T-cell (primary cell): ENCODE data around the gene SLCO3A1. TPM values are rescaled to one million over a fixed set of nuclear protein-coding genes. Genes with fewer than 3 reads are reported as not detected.

Source experiments
- ATAC-seq, 4 experiments: fragments of 200-7000 bp in 3 of 4; fragments of 150-1000 bp in 1 of 4; cut with Tn5 transposase; replicated peaks in 1 of 4; 1 replicate in 3 of 4; 2 replicates in 1 of 4; pipeline ENCODE4 v1.10.0; 2021; ENCODE audit warnings: moderate library complexity in 3 of 4, mild to moderate bottlenecking in 2 of 4, moderate number of reproducible peaks in 1 of 4
- CTCF ChIA-PET, 2 donors: fragments of 300-600 bp; sonication (Branson Sonifier 250); formaldehyde crosslinking; loops; one replicate each; lab custom pipeline; 2022; ENCODE audit warnings: antibody characterized with exemption in 2 of 2; lab: Charles Lee
- POLR2A ChIA-PET, 2 donors: fragments of 300-600 bp; sonication (Branson Sonifier 250); formaldehyde crosslinking; loops; one replicate each; lab custom pipeline; 2022; ENCODE audit warnings: antibody characterized with exemption in 2 of 2; lab: Charles Lee
- DNase-seq, 35 experiments: peaks; one replicate each; pipeline versions ENCODE4 v3.0.0 to v3.0.0-alpha.2; 2013 to 2023
- H3K27ac ChIP-seq: one replicate; pipeline ENCODE4 v1.5.1; 2013; ENCODE audit warnings: low read length
- H3K27me3 ChIP-seq, 2 experiments: replicated peaks in 1 of 2; 1 replicate in 1 of 2; 2 replicates in 1 of 2; pipeline versions ENCODE4 v1.6.1 to v1.7.0; 2013; ENCODE audit warnings: low read length in 1 of 2, mixed read lengths in 1 of 2; ENCODE audit not compliant: control insufficient read depth in 2 of 2, insufficient read depth in 2 of 2; ENCODE audit errors: extremely low read depth in 1 of 2
- H3K36me3 ChIP-seq, 2 donors: 1 replicate in 1 of 2; 2 replicates in 1 of 2; pipeline versions ENCODE4 v1.6.1 to v1.7.0; 2013; ENCODE audit warnings: low read length in 1 of 2; ENCODE audit not compliant: control insufficient read depth in 2 of 2, insufficient read depth in 1 of 2; ENCODE audit errors: extremely low read depth in 1 of 2
- H3K4me1 ChIP-seq, 2 experiments: 1 replicate in 1 of 2; 2 replicates in 1 of 2; pipeline versions ENCODE4 v1.6.1 to v1.7.0; 2013; ENCODE audit warnings: low read length in 2 of 2, mixed read lengths in 1 of 2; ENCODE audit not compliant: insufficient read depth in 2 of 2, control insufficient read depth in 1 of 2; ENCODE audit errors: extremely low read depth in 1 of 2
- H3K4me3 ChIP-seq, 2 donors: 1 replicate in 1 of 2; 2 replicates in 1 of 2; pipeline versions ENCODE4 v1.5.1 to v1.7.0; 2013; ENCODE audit warnings: mild to moderate bottlenecking in 2 of 2, low read length in 1 of 2, moderate library complexity in 1 of 2; ENCODE audit not compliant: control insufficient read depth in 1 of 2; ENCODE audit errors: extremely low read depth in 1 of 2
- H3K9me3 ChIP-seq: 2 replicates; pipeline ENCODE4 v1.7.0; 2013
- H3K27ac Mint-ChIP-seq, 2 donors: one replicate each; pipeline ENCODE4 v1.8.0; 2020 to 2021; ENCODE audit warnings: mild to moderate bottlenecking in 2 of 2, mixed read lengths in 2 of 2
- H3K27me3 Mint-ChIP-seq, 2 donors: one replicate each; pipeline ENCODE4 v1.8.0; 2021 to 2022; ENCODE audit warnings: mixed read lengths in 2 of 2
- H3K36me3 Mint-ChIP-seq: one replicate; pipeline ENCODE4 v1.8.0; 2021; ENCODE audit warnings: mixed read lengths
- H3K4me1 Mint-ChIP-seq, 3 donors: one replicate each; pipeline ENCODE4 v1.8.0; 2020 to 2022; ENCODE audit warnings: mixed read lengths in 3 of 3, mild to moderate bottlenecking in 1 of 3
- H3K4me3 Mint-ChIP-seq, 3 donors: one replicate each; pipeline ENCODE4 v1.8.0; 2020 to 2022; ENCODE audit warnings: mild to moderate bottlenecking in 3 of 3, mixed read lengths in 3 of 3, moderate library complexity in 3 of 3
- H3K9me3 Mint-ChIP-seq, 3 donors: one replicate each; pipeline ENCODE4 v1.8.0; 2020 to 2022; ENCODE audit warnings: mixed read lengths in 3 of 3
- WGBS: methylation state at CpG from one replicate; pipeline ENCODE4 v1.1.5; 2013; ENCODE audit warnings: missing lambda C conversion rate; ENCODE audit not compliant: insufficient coverage; 5-methylcytosine and 5-hydroxymethylcytosine counted together
- total RNA-seq, 35 experiments: library from RNA in 6 of 35; stranded (reverse) in 6 of 35; fragments of 120-200 nt in 1 of 35; gene quantifications; one replicate each; pipeline versions ENCODE4 v1.2.1 to v1.2.4 and lab custom pipeline; 2013 to 2026

The SLCO3A1 gene
- total RNA-seq, 5 donors from 2014 or later (not counting 1 experiment from before 2014, with no cell fraction given), result 26.2 to 52.2 (median 38.7) TPM

GRCh38 chr15:91872356-91873137 is 19.0 kb downstream of the SLCO3A1 start:
- no peak for DNase-seq
- POLR2A ChIA-PET, result no interaction called here
- H3K4me1 Mint-ChIP-seq, result peaks cover 55 to 68% (median 59%) of the 10 kb centered on the region in 3 donors

DNA sequence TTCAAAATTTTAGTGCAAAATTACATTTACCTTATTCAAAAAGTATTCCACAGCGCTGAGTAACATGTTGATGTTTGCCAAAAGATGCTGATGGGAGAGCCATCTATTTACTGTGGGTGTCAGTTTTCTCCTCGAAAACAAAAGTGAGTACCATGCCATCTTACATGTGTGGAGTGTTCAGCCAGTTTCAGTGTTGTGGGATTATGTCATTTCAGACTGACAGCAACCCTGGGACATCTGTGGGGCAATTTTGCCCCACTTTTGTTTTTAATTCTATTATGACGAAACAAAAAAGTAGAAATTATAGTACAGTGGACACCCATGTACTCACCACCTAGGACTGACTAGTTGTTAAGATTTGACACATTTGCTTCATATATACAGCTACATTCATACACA is 19.6 kb downstream of the SLCO3A1 start:
- Histone ChIP-seq H3K27me3 (no peaks in the 10 kb centered on the region), H3K27ac (no peak overlapping the region), H3K9me3 (no peaks in the 10 kb centered on the region), H3K36me3 (peaks cover 0 to 6% of the 10 kb centered on the region in 2 donors), H3K4me1 (peaks cover 4 to 18% of the 10 kb centered on the region in 2 experiments), H3K4me3 (no peak overlapping the region)
- H3K4me1 Mint-ChIP-seq, result peaks cover 51 to 65% (median 53%) of the 10 kb centered on the region in 3 donors
- DNase-seq (no peak), ATAC-seq (no peak)
- H3K27me3 Mint-ChIP-seq, result no peaks in the 10 kb centered on the region
- peaks cover 0 to 10% (median 0%) of the 10 kb centered on the region in 3 donors for H3K9me3 Mint-ChIP-seq
- ChIA-PET POLR2A (no interaction called here), CTCF (no interaction called here)
- H3K36me3 Mint-ChIP-seq, result peaks cover 48% of the 10 kb centered on the region
- 43% methylated on average over 1 of the region's 3 CpGs for WGBS
- H3K4me3 Mint-ChIP-seq, result no peak overlapping the region
- no peak overlapping the region for H3K27ac Mint-ChIP-seq

More at GRCh38 chr15:91872356-91873137, 19.0 kb downstream of the SLCO3A1 start:
- 98% methylated on average over 9 of the region's 15 CpGs for WGBS
- ATAC-seq, result no peak
- no peak overlapping the region for H3K4me3 Mint-ChIP-seq
- peaks cover 0 to 8% (median 0%) of the 10 kb centered on the region in 3 donors for H3K9me3 Mint-ChIP-seq
- H3K27ac ChIP-seq, result no peak overlapping the region
- H3K36me3 Mint-ChIP-seq, result peaks cover 45% of the 10 kb centered on the region
- H3K27ac Mint-ChIP-seq, result no peak overlapping the region
- H3K4me3 ChIP-seq, result no peak overlapping the region
- no peaks in the 10 kb centered on the region for H3K9me3 ChIP-seq
- CTCF ChIA-PET, result no interaction called here
- H3K27me3 ChIP-seq, result no peaks in the 10 kb centered on the region
- H3K27me3 Mint-ChIP-seq, result no peaks in the 10 kb centered on the region
- peaks cover 0 to 6% of the 10 kb centered on the region in 2 donors for H3K36me3 ChIP-seq
- H3K4me1 ChIP-seq, result peaks cover 7 to 24% of the 10 kb centered on the region in 2 experiments

- Mint-ChIP-seq H3K27ac (no peak overlapping the region), H3K9me3 (peaks cover 0 to 10% (median 0%) of the 10 kb centered on the region in 3 donors), H3K36me3 (peaks cover 57% of the 10 kb centered on the region), H3K4me1 (peaks cover 52 to 64% (median 53%) of the 10 kb centered on the region in 3 donors), H3K27me3 (no peaks in the 10 kb centered on the region), H3K4me3 (no peak overlapping the region)
- ChIA-PET POLR2A (no interaction called here), CTCF (no interaction called here)
- H3K4me3 ChIP-seq, result no peak overlapping the region
- WGBS, result 100% methylated on average over 1 of the region's 3 CpGs
- no peaks in the 10 kb centered on the region for H3K9me3 ChIP-seq
- ATAC-seq, result no peak
- H3K4me1 ChIP-seq, result peaks cover 2 to 12% of the 10 kb centered on the region in 2 experiments
- no peak overlapping the region for H3K27ac ChIP-seq
- DNase-seq, result no peak
- H3K27me3 ChIP-seq, result no peaks in the 10 kb centered on the region
- peaks cover 0 to 6% of the 10 kb centered on the region in 2 donors for H3K36me3 ChIP-seq
Observed at GRCh38 chr15:91874171-91874570, 20.7 kb downstream of the SLCO3A1 start.

DNA sequence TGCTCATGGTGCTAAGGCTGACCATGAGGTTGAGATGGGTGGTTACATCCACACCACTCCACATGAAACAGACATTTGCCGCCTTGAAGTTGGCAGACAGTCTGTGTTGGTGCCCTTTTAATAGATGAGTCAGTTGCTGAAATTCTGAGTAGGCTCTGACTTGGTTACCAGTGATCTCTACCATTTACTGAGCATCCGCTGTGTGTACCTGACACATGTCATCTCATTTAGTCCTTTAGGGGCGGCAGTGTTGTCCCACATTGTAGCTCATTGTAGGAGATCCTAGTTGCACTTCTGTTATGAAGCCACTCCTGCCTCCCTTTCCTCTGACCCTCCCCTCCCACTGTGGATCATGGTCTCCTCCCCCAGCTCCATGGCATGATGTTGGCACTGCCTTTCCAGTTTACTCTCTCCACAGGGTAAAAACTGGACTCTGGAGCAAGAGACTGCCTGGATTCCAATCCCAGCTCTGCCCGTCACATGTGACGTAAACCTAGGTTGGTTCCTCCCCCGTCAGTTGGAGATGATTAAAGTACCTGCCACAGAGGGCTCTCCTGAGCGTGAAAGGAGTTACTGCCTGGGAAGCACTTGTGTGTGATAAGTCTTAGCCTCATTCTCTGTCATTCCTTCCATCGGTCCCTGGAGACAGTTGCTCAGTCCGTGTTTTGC is 21.6 kb downstream of the SLCO3A1 start:
- 98% methylated on average over 8 of the region's 9 CpGs for WGBS
- H3K27ac ChIP-seq, result no peak overlapping the region
- CTCF ChIA-PET, result no interaction called here
- H3K36me3 ChIP-seq, result peaks cover 0 to 6% of the 10 kb centered on the region in 2 donors
- DNase-seq, result no peak
- no peak overlapping the region for H3K4me3 Mint-ChIP-seq
- no peak overlapping the region for H3K4me3 ChIP-seq
- peaks cover 0 to 6% (median 0%) of the 10 kb centered on the region in 3 donors for H3K9me3 Mint-ChIP-seq
- H3K9me3 ChIP-seq, result no peaks in the 10 kb centered on the region
- ATAC-seq, result no peak
- no peak overlapping the region for H3K27ac Mint-ChIP-seq
- POLR2A ChIA-PET, result no interaction called here
- peaks cover 2 to 5% of the 10 kb centered on the region in 2 experiments for H3K4me1 ChIP-seq
- H3K36me3 Mint-ChIP-seq, result peaks cover 63% of the 10 kb centered on the region
- no peaks in the 10 kb centered on the region for H3K27me3 Mint-ChIP-seq
- H3K27me3 ChIP-seq, result no peaks in the 10 kb centered on the region
- peaks cover 51 to 63% (median 57%) of the 10 kb centered on the region in 3 donors for H3K4me1 Mint-ChIP-seq

DNA sequence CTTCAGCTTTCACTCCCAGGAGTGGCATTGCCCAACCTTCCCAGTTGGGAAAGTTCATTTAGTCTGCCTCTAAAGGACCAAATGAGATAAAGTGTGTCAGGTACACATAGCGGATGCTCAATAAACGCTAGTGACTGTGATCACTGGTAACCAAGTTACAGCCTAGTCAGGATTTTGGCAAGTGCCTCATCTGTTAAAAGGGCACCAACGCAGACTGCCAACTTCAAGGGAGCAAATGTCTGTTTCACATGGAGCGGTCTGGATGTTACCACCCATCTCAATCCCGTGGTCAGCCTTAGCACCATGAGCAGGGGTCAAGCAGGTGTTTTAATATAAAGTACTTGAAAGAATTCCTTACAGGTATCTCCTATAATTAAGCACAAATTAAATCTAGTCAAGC is 22.7 kb downstream of the SLCO3A1 start:
- peaks cover 49 to 62% (median 56%) of the 10 kb centered on the region in 3 donors for H3K4me1 Mint-ChIP-seq
- CTCF ChIA-PET, result interaction anchor here in 1 of 2 donors (0.6 kb wide), 1 partner anchor 13 kb away, joined by 4 read pairs; no protein-coding TSS in a partner anchor
- no peak overlapping the region for H3K27ac Mint-ChIP-seq

GRCh38 chr15:91878319-91878870 is 24.9 kb downstream of the SLCO3A1 start:
- no peaks in the 10 kb centered on the region for H3K27me3 ChIP-seq
- H3K27ac ChIP-seq, result no peak overlapping the region
- Mint-ChIP-seq H3K9me3 (peaks cover 0 to 6% (median 0%) of the 10 kb centered on the region in 3 donors), H3K27me3 (no peaks in the 10 kb centered on the region), H3K27ac (no peak overlapping the region), H3K4me3 (no peak overlapping the region), H3K4me1 (peaks cover 39 to 56% (median 44%) of the 10 kb centered on the region in 3 donors), H3K36me3 (peaks cover 54% of the 10 kb centered on the region)
- POLR2A ChIA-PET, result no interaction called here
- CTCF ChIA-PET, result no interaction called here
- no peak overlapping the region for H3K4me3 ChIP-seq
- H3K36me3 ChIP-seq, result peaks cover 0 to 6% of the 10 kb centered on the region in 2 donors
- DNase-seq, result no peak
- no peak for ATAC-seq
- no peaks in the 10 kb centered on the region for H3K4me1 ChIP-seq
- H3K9me3 ChIP-seq, result no peaks in the 10 kb centered on the region
- 94% methylated on average over 8 of the region's 10 CpGs for WGBS

More for the DNA sequence above, 22.7 kb downstream of the SLCO3A1 start:
- H3K36me3 ChIP-seq, result peaks cover 0 to 6% of the 10 kb centered on the region in 2 donors
- Mint-ChIP-seq H3K27me3 (no peaks in the 10 kb centered on the region), H3K4me3 (no peak overlapping the region), H3K36me3 (peaks cover 54% of the 10 kb centered on the region), H3K9me3 (peaks cover 0 to 6% (median 0%) of the 10 kb centered on the region in 3 donors)
- no peak overlapping the region for H3K27ac ChIP-seq
- WGBS, result 97% methylated on average over 3 of the region's 5 CpGs
- no peaks in the 10 kb centered on the region for H3K27me3 ChIP-seq
- DNase-seq (no peak), ATAC-seq (no peak)
- no peak overlapping the region for H3K4me3 ChIP-seq
- H3K9me3 ChIP-seq, result no peaks in the 10 kb centered on the region
- H3K4me1 ChIP-seq, result peaks cover under 1 to 3% of the 10 kb centered on the region in 2 experiments
- POLR2A ChIA-PET, result no interaction called here
